MM.1S (cell line): ENCODE results near the gene KRTAP4-11.
"Not testable (repeated sequence)": the region's sequence is repeated elsewhere in the genome, so short reads cannot be mapped to it uniquely, and the experiment has no call there.

ENCODE experiments used
- DNase-seq: peaks from one replicate; pipeline ENCODE4 v3.0.0-alpha.2; 2015
- H2AFZ ChIP-seq: fragments of 300-600 bp; sonication (generic); 2 replicates; pipeline ENCODE4 v1.6.0; 2016; ENCODE audit warnings: antibody characterized with exemption, low read length
- H3F3A ChIP-seq: fragments of 300-600 bp; sonication (generic); 2 replicates; pipeline ENCODE4 v1.6.1; 2016; ENCODE audit warnings: mild to moderate bottlenecking, antibody characterized with exemption, low read length, moderate library complexity, mixed read lengths; ENCODE audit not compliant: insufficient read depth
- H3K27ac ChIP-seq: fragments of 300-600 bp; sonication (generic); 2 replicates; pipeline ENCODE4 v1.5.1; 2016; ENCODE audit warnings: mild to moderate bottlenecking, low read length
- H3K27me3 ChIP-seq: fragments of 300-600 bp; sonication (generic); replicated peaks from 2 replicates; pipeline ENCODE4 v1.6.0; 2016; ENCODE audit warnings: low read length; ENCODE audit not compliant: insufficient read depth
- H3K36me3 ChIP-seq: fragments of 300-600 bp; sonication (generic); replicated peaks from 2 replicates; pipeline ENCODE4 v1.6.1; 2016; ENCODE audit warnings: mild to moderate bottlenecking, low read length, mixed read lengths; ENCODE audit not compliant: insufficient read depth
- H3K4me1 ChIP-seq: fragments of 300-600 bp; sonication (generic); 2 replicates; pipeline ENCODE4 v1.6.1; 2016; ENCODE audit warnings: low read length, mixed read lengths
- H3K4me2 ChIP-seq: fragments of 300-600 bp; sonication (generic); 2 replicates; pipeline ENCODE4 v1.6.0; 2016; ENCODE audit warnings: low read depth, low read length
- H3K4me3 ChIP-seq: fragments of 300-600 bp; sonication (generic); 2 replicates; pipeline ENCODE4 v1.5.1; 2016; ENCODE audit warnings: low read length, mixed read lengths
- H3K79me2 ChIP-seq: fragments of 300-600 bp; sonication (generic); 2 replicates; pipeline ENCODE4 v1.6.1; 2016; ENCODE audit warnings: mixed run types, low read length, mixed read lengths
- H3K9ac ChIP-seq: fragments of 300-600 bp; sonication (generic); 2 replicates; pipeline ENCODE4 v1.6.1; 2016; ENCODE audit warnings: low read length, mixed read lengths
- H3K9me2 ChIP-seq: fragments of 300-600 bp; sonication (generic); replicated peaks from 2 replicates; pipeline ENCODE4 v1.6.1; 2016; ENCODE audit warnings: mild to moderate bottlenecking, low read length, mixed read lengths; ENCODE audit not compliant: insufficient read depth
- H3K9me3 ChIP-seq: fragments of 300-600 bp; sonication (generic); replicated peaks from 2 replicates; pipeline ENCODE4 v1.6.1; 2016; ENCODE audit warnings: mild to moderate bottlenecking, low read length, mixed read lengths; ENCODE audit not compliant: insufficient read depth
- H4K20me1 ChIP-seq: fragments of 300-600 bp; sonication (generic); 2 replicates; pipeline ENCODE4 v1.6.1; 2016; ENCODE audit warnings: mild to moderate bottlenecking, low read length, moderate library complexity, mixed read lengths; ENCODE audit not compliant: insufficient read depth
- CTCF ChIP-seq: fragments of 300-600 bp; sonication (generic); IDR thresholded peaks from 2 replicates; pipeline ENCODE4 v1.5.1; 2016; ENCODE audit warnings: antibody characterized with exemption, low read length, mixed read lengths
- EZH2 ChIP-seq: fragments of 300-600 bp; sonication (generic); optimal IDR thresholded peaks from 2 replicates; pipeline ENCODE3; 2017; ENCODE audit warnings: low read depth, mild to moderate bottlenecking, antibody characterized with exemption, low read length, mixed read lengths
- EZH2phosphoT487 ChIP-seq: fragments of 300-600 bp; sonication (generic); IDR thresholded peaks from 2 replicates; pipeline ENCODE4 v1.6.1; 2018; ENCODE audit warnings: antibody characterized with exemption, low read length

Gene KRTAP4-11

DNA sequence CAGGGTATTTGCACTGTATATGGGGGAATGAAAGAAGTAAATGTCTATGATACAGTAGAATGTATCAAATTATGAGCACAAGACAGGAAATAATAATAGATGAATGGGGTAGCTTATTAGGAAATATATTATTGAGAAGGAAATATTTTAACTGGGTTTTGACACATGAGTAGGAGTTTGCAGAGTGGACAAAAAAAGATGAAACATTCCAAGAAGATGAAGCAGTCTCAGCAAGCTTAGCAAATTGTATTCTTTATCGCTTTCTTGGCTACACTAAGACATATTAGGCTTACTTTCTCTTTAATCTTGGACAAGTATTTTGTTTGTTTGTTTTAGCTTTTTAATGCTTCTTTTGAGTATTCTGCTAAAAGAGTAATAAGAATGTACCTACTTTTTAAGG lies 14.3 kb downstream of the KRTAP4-11 start:
- Histone ChIP-seq H3K79me2 (no peaks in the 10 kb centered on the region), H3F3A (no peaks in the 10 kb centered on the region), H3K9ac (no peak overlapping the region), H3K9me2 (no peaks in the 10 kb centered on the region), H3K27ac (no peak overlapping the region), H2AFZ (no peak overlapping the region), H3K4me3 (no peak overlapping the region), H3K36me3 (no peaks in the 10 kb centered on the region), H3K4me2 (no peak overlapping the region), H3K4me1 (no peaks in the 10 kb centered on the region), H4K20me1 (no peaks in the 10 kb centered on the region), H3K27me3 (no peaks in the 10 kb centered on the region), H3K9me3 (no peaks in the 10 kb centered on the region)
- DNase-seq: no peak
- TF ChIP-seq CTCF: no peak
- no peak for TF ChIP-seq EZH2
- no peak for TF ChIP-seq EZH2phosphoT487

- no peaks in the 10 kb centered on the region for H3F3A ChIP-seq
- H3K4me2 ChIP-seq: no peak within 1 kb of the TSS
- H3K79me2 ChIP-seq: no peaks in the 10 kb centered on the region
- no peak within 1 kb of the TSS for H2AFZ ChIP-seq
- H3K4me1 ChIP-seq: no peaks in the 10 kb centered on the region
- no peaks in the 10 kb centered on the region for H4K20me1 ChIP-seq
- H3K27me3 ChIP-seq: no peaks in the 10 kb centered on the region
- H3K4me3 ChIP-seq: no peak within 1 kb of the TSS
- no peak for TF ChIP-seq EZH2
- TF ChIP-seq CTCF: no peak
- TF ChIP-seq EZH2phosphoT487: no peak
- no peaks in the 10 kb centered on the region for H3K9me2 ChIP-seq
- no peaks in the 10 kb centered on the region for H3K36me3 ChIP-seq
- H3K27ac ChIP-seq: no peak within 1 kb of the TSS
- no peak within 1 kb of the TSS for H3K9ac ChIP-seq
- no peaks in the 10 kb centered on the region for H3K9me3 ChIP-seq
- no peak for DNase-seq
Measured at GRCh38 chr17:41101586-41102259, 16.4 kb downstream of the KRTAP4-11 start, which contains the start of gene KRTAP4-16. Gene KRTAP4-16 (minus strand): TSS chr17:41102209. CDS start chr17:41102209, 0 bp downstream.

- not testable (repeated sequence) for H3K36me3 ChIP-seq, H3K4me3 ChIP-seq, H3F3A ChIP-seq, H4K20me1 ChIP-seq, H3K9me3 ChIP-seq, H3K79me2 ChIP-seq, H3K4me2 ChIP-seq, H2AFZ ChIP-seq, H3K27ac ChIP-seq, DNase-seq, H3K27me3 ChIP-seq, H3K9me2 ChIP-seq, H3K4me1 ChIP-seq, H3K9ac ChIP-seq
Measured at GRCh38 chr17:41099682-41100480, 18.3 kb downstream of the KRTAP4-11 start.

DNA sequence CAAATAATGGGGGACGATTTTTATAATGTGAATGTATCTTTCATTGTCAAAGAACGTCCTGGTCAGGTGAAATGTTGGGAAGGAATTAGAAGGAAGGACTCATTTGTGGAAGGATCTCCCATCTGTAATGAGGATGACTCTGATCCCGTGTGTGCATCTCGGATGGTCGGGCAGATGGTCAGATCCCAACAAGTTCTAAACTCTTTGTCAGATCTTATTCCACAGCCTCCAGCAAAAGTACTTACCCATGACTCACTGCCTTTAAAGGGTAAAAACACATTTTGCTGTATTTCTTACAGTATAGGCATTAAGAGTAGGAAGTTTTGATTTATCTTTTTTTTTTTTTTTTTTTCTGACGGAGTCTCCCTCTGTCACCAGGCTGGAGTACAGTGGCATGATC lies 19.7 kb downstream of the KRTAP4-11 start:
- TF ChIP-seq CTCF: no peak
- TF ChIP-seq EZH2: no peak
- Histone ChIP-seq H3K4me3 (no peak overlapping the region), H3K9ac (no peak overlapping the region), H3K79me2 (no peaks in the 10 kb centered on the region), H4K20me1 (no peaks in the 10 kb centered on the region), H3K27ac (no peak overlapping the region), H3F3A (no peaks in the 10 kb centered on the region), H3K27me3 (no peaks in the 10 kb centered on the region), H3K9me3 (no peaks in the 10 kb centered on the region), H3K4me2 (no peak overlapping the region), H2AFZ (no peak overlapping the region), H3K9me2 (no peaks in the 10 kb centered on the region), H3K36me3 (no peaks in the 10 kb centered on the region), H3K4me1 (no peaks in the 10 kb centered on the region)
- no peak for DNase-seq
